GM23338 (cell line): Measurements from ENCODE around the gene RPAP2. TPM values are rescaled to one million over a fixed set of nuclear protein-coding genes. Genes with fewer than 3 reads are reported as not detected.

ENCODE experiments used
- ATAC-seq: fragments of 200-7000 bp; cut with Tn5 transposase; 3 replicates; pipeline ENCODE4 v1.9.1; 2020
- DNase-seq: peaks from one replicate; pipeline ENCODE4 v3.0.0-alpha.2; 2015; ENCODE audit warnings: low spot score
- H2AFZ ChIP-seq: fragments of 200-600 bp; sonication (generic); 2 replicates; pipeline ENCODE4 v1.8.0; 2016; ENCODE audit warnings: antibody characterized with exemption, mild to moderate bottlenecking, moderate library complexity
- H3F3A ChIP-seq: fragments of 200-600 bp; sonication (generic); replicated peaks from 2 replicates; pipeline ENCODE4 v1.8.0; 2017; ENCODE audit warnings: antibody characterized with exemption, mixed run types, low read depth
- H3K27ac ChIP-seq: fragments of 200-600 bp; sonication (generic); 2 replicates; pipeline ENCODE4 v1.6.1; 2016; ENCODE audit warnings: low read depth
- H3K27me3 ChIP-seq: fragments of 200-600 bp; sonication (generic); 2 replicates; pipeline ENCODE4 v1.8.0; 2016; ENCODE audit warnings: mild to moderate bottlenecking, mixed run types, moderate library complexity; ENCODE audit not compliant: insufficient read depth
- H3K36me3 ChIP-seq: fragments of 200-600 bp; sonication (generic); 2 replicates; pipeline ENCODE4 v1.8.0; 2016; ENCODE audit warnings: mild to moderate bottlenecking; ENCODE audit not compliant: insufficient read depth
- H3K4me1 ChIP-seq: fragments of 200-600 bp; sonication (generic); 2 replicates; pipeline ENCODE4 v1.8.0; 2016; ENCODE audit warnings: mild to moderate bottlenecking, moderate library complexity; ENCODE audit not compliant: insufficient read depth
- H3K4me2 ChIP-seq: fragments of 200-600 bp; sonication (generic); 2 replicates; pipeline ENCODE4 v1.7.1; 2017; ENCODE audit warnings: mixed run types
- H3K4me3 ChIP-seq: fragments of 200-600 bp; sonication (generic); 2 replicates; pipeline ENCODE4 v1.6.1; 2016; ENCODE audit warnings: mixed run types
- H3K79me2 ChIP-seq: fragments of 200-600 bp; sonication (generic); replicated peaks from 2 replicates; pipeline ENCODE4 v1.8.0; 2017; ENCODE audit warnings: mild to moderate bottlenecking; ENCODE audit not compliant: insufficient read depth
- H3K9me2 ChIP-seq: fragments of 200-600 bp; sonication (generic); 2 replicates; pipeline ENCODE4 v1.8.0; 2017; ENCODE audit not compliant: insufficient read depth
- H4K20me1 ChIP-seq: fragments of 200-600 bp; sonication (generic); replicated peaks from 2 replicates; pipeline ENCODE4 v1.8.0; 2017; ENCODE audit warnings: mild to moderate bottlenecking; ENCODE audit not compliant: insufficient read depth
- H3K27ac Mint-ChIP-seq: 2 replicates; pipeline ENCODE4 v1.8.0; 2020; ENCODE audit warnings: inconsistent platforms, mild to moderate bottlenecking, moderate library complexity, mixed read lengths
- H3K27me3 Mint-ChIP-seq: 3 replicates; pipeline ENCODE4 v1.8.0; 2022; ENCODE audit warnings: low read depth, mild to moderate bottlenecking, moderate library complexity, mixed read lengths, inconsistent platforms; ENCODE audit not compliant: insufficient read depth, poor library complexity
- H3K36me3 Mint-ChIP-seq: 3 replicates; pipeline ENCODE4 v1.8.0; 2021; ENCODE audit warnings: low read depth, mild to moderate bottlenecking, inconsistent platforms, moderate library complexity, mixed read lengths
- H3K4me1 Mint-ChIP-seq: 3 replicates; pipeline ENCODE4 v1.8.0; 2020; ENCODE audit warnings: mild to moderate bottlenecking, inconsistent platforms, mixed read lengths
- H3K4me3 Mint-ChIP-seq: 3 replicates; pipeline ENCODE4 v1.8.0; 2021; ENCODE audit warnings: moderate library complexity, mild to moderate bottlenecking, inconsistent platforms, mixed read lengths
- H3K9me3 Mint-ChIP-seq: 3 replicates; pipeline ENCODE4 v1.8.0; 2020; ENCODE audit warnings: moderate library complexity, mild to moderate bottlenecking, inconsistent platforms, mixed read lengths
- JUNB ChIP-seq: IDR thresholded peaks from one replicate; pipeline ENCODE4 v1.6.1; 2016; ENCODE audit warnings: antibody characterized with exemption; ENCODE audit not compliant: unreplicated experiment
- REST ChIP-seq: IDR thresholded peaks from one replicate; pipeline ENCODE4 v1.6.1; 2018; ENCODE audit warnings: antibody characterized with exemption; ENCODE audit not compliant: unreplicated experiment
- STAT1 ChIP-seq: IDR thresholded peaks from one replicate; pipeline ENCODE4 v1.6.1; 2016; ENCODE audit warnings: antibody characterized with exemption; ENCODE audit not compliant: unreplicated experiment
- ZNF462 ChIP-seq: fragments of 250-450 bp; sonication (Bioruptor Pico); IDR thresholded peaks from 2 replicates; pipeline ENCODE4 v1.5.0; 2020; ENCODE audit warnings: mild to moderate bottlenecking, moderate library complexity
- polyA plus RNA-seq: library from polyadenylated mRNA; unstranded; fragments of >200 nt; fragmentation: Nextera tagmentation; extraction: Ambion mirVana; gene quantifications from 2 replicates; pipeline ENCODE4 v1.2.1, GENCODE V29; 2016
- total RNA-seq: library from RNA; depleted of rRNA; stranded (reverse); fragments of >200 nt; shearing (Covaris generic); gene quantifications from 2 replicates; pipeline ENCODE4 v1.2.3, GENCODE V29; 2014

RPAP2 gene
- total and polyA plus RNA-seq, 2 experiments from 2014 or later = 26.6 to 30.4 TPM

GRCh38 chr1:92298213-92298572 is 666 bp upstream of the RPAP2 start (continued):
- no peak for TF ChIP-seq ZNF462 (CRISPR knock-in tag)

GRCh38 chr1:92299477-92300150 is 755 bp downstream of the RPAP2 start:
- H3K27me3 ChIP-seq = no peaks in the 10 kb centered on the region
- no peaks in the 10 kb centered on the region for H3K27me3 Mint-ChIP-seq
- peaks cover 14% of the 10 kb centered on the region; the same call in 2 of the 3 replicates for H3K4me1 Mint-ChIP-seq
- H3F3A ChIP-seq = no peaks in the 10 kb centered on the region
- H2AFZ ChIP-seq = peak overlapping the region; percentile 76
- peaks cover 27% of the 10 kb centered on the region for H3K36me3 ChIP-seq
- no peak overlapping the region for H3K27ac ChIP-seq
- no peaks in the 10 kb centered on the region for H4K20me1 ChIP-seq
- DNase-seq = no peak
- peaks cover 33% of the 10 kb centered on the region for H3K79me2 ChIP-seq
- H3K9me3 Mint-ChIP-seq = no peaks in the 10 kb centered on the region
- H3K4me3 ChIP-seq = peak overlapping the region; percentile 63
- peak overlapping the region; percentile 99 for H3K27ac Mint-ChIP-seq
- TF ChIP-seq STAT1 (no peak), REST (no peak), JUNB (no peak)
- peak overlapping the region; percentile 74 for H3K4me2 ChIP-seq
- peak; percentile 30 for ATAC-seq
- H3K4me1 ChIP-seq = no peaks in the 10 kb centered on the region; the same call in 1 of the 2 replicates
- H3K4me3 Mint-ChIP-seq = peak overlapping the region; percentile 95
- no peaks in the 10 kb centered on the region for H3K9me2 ChIP-seq
- H3K36me3 Mint-ChIP-seq = peaks cover 43% of the 10 kb centered on the region
